ENCODE measurements around the gene MAPK4.

DNA sequence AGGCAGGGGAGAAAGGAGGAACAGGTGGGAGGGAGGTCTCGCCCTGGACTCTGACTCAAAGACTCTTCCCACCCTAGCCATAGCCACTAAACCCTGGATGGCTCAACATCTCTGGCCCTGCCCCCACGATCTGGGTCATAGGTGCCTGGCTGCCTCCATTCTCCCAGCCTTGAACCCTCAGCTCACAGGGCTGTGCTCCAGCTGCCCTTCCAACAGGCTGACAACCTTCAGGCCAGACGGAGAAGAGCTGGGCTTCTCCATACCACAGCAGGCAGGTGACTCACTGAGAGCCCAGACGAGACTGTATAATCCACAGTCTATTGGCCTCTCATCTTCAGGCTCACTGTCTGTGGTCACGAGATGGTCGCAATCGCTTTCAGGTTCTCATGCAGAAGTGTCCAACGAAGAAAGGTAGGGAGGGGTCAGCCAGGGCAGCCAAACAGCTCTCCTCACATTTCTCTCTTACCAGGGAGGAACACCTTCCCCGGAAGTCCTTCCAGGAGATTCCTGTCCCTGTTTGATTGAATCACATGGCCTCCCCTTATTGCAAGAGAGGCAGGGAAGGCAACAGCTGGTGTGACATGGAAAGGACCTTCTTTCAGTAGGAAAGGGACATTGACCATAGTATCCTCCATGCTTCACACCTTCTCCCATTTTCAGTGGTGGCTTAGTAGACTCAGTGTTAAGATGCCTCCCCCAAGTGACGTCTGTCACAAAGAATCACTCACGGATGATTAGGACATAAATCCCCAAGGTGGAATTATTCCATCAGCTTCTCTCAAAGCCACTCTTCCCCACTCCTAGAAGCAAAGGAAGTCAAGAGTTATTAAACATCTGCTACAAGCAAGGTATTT, 159.8 kb downstream of the MAPK4 start:
- TF ChIP-seq, protein P1, sequence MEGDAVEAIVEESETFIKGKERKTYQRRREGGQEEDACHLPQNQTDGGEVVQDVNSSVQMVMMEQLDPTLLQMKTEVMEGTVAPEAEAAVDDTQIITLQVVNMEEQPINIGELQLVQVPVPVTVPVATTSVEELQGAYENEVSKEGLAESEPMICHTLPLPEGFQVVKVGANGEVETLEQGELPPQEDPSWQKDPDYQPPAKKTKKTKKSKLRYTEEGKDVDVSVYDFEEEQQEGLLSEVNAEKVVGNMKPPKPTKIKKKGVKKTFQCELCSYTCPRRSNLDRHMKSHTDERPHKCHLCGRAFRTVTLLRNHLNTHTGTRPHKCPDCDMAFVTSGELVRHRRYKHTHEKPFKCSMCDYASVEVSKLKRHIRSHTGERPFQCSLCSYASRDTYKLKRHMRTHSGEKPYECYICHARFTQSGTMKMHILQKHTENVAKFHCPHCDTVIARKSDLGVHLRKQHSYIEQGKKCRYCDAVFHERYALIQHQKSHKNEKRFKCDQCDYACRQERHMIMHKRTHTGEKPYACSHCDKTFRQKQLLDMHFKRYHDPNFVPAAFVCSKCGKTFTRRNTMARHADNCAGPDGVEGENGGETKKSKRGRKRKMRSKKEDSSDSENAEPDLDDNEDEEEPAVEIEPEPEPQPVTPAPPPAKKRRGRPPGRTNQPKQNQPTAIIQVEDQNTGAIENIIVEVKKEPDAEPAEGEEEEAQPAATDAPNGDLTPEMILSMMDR (IDR thresholded peaks at IDR 0.05), result no peak
- TF ChIP-seq POLR2A (IDR thresholded peaks at IDR 0.05), result no peak

All from body of pancreas (tissue), 4 donors.